KMS-11 (cell line): ENCODE measurements around the gene RAPGEF6.

ENCODE experiments used
- H2AFZ ChIP-seq: fragments of 200-600 bp; sonication (generic); 2 replicates; pipeline ENCODE4 v1.6.1; 2016; ENCODE audit warnings: antibody characterized with exemption, mixed run types, low read depth
- H3K27ac ChIP-seq: fragments of 200-600 bp; sonication (generic); 2 replicates; pipeline ENCODE4 v1.6.1; 2016; ENCODE audit warnings: mild to moderate bottlenecking, mixed run types
- H3K27me3 ChIP-seq: fragments of 200-600 bp; sonication (generic); 2 replicates; pipeline ENCODE4 v1.6.1; 2017; ENCODE audit warnings: mild to moderate bottlenecking, low read depth, mixed run types, moderate library complexity; ENCODE audit not compliant: insufficient read depth
- H3K36me3 ChIP-seq: fragments of 200-600 bp; sonication (generic); 2 replicates; pipeline ENCODE4 v1.6.1; 2017; ENCODE audit warnings: mild to moderate bottlenecking, mixed run types; ENCODE audit not compliant: insufficient read depth
- H3K4me1 ChIP-seq: fragments of 200-600 bp; sonication (generic); 2 replicates; pipeline ENCODE4 v1.6.1; 2016; ENCODE audit warnings: mild to moderate bottlenecking, low read depth, mixed run types; ENCODE audit not compliant: poor library complexity, severe bottlenecking
- H3K4me2 ChIP-seq: fragments of 200-600 bp; sonication (generic); 2 replicates; pipeline ENCODE4 v1.7.0; 2016; ENCODE audit warnings: mild to moderate bottlenecking, mixed run types
- H3K4me3 ChIP-seq: fragments of 200-600 bp; sonication (generic); IDR thresholded peaks from 2 replicates; pipeline ENCODE4 v1.6.1; 2017; ENCODE audit warnings: low read depth, low read length, mixed read lengths; ENCODE audit not compliant: insufficient read depth
- H3K79me2 ChIP-seq: fragments of 200-600 bp; sonication (generic); 2 replicates; pipeline ENCODE4 v1.6.1; 2016; ENCODE audit warnings: low read depth, mixed run types; ENCODE audit not compliant: insufficient read depth
- H3K9ac ChIP-seq: fragments of 200-600 bp; sonication (generic); 2 replicates; pipeline ENCODE4 v1.6.1; 2016; ENCODE audit warnings: mild to moderate bottlenecking, mixed run types
- H4K20me1 ChIP-seq: fragments of 200-600 bp; sonication (generic); 2 replicates; pipeline ENCODE4 v1.6.1; 2016; ENCODE audit warnings: mild to moderate bottlenecking, mixed run types; ENCODE audit not compliant: insufficient read depth
- TF ChIP-seq, protein P1 (sequence below): fragments of 200-600 bp; sonication (generic); conservative IDR thresholded peaks from 2 replicates; pipeline ENCODE4 v1.6.1; 2017; ENCODE audit warnings: low read depth, mild to moderate bottlenecking, antibody characterized with exemption, low read length, moderate library complexity, mixed read lengths

The RAPGEF6 gene

GRCh38 chr5:131671994-131672655 is 37.1 kb upstream of the RAPGEF6 start:
- Histone ChIP-seq H3K4me2 (no peak overlapping the region), H3K27me3 (no peaks in the 10 kb centered on the region), H3K27ac (no peak overlapping the region), H3K4me3 (no peak overlapping the region), H3K79me2 (no peaks in the 10 kb centered on the region), H3K9ac (no peak overlapping the region), H4K20me1 (no peaks in the 10 kb centered on the region), H2AFZ (no peak overlapping the region), H3K4me1 (peaks cover 6% of the 10 kb centered on the region), H3K36me3 (no peaks in the 10 kb centered on the region)
- TF ChIP-seq, protein P1, sequence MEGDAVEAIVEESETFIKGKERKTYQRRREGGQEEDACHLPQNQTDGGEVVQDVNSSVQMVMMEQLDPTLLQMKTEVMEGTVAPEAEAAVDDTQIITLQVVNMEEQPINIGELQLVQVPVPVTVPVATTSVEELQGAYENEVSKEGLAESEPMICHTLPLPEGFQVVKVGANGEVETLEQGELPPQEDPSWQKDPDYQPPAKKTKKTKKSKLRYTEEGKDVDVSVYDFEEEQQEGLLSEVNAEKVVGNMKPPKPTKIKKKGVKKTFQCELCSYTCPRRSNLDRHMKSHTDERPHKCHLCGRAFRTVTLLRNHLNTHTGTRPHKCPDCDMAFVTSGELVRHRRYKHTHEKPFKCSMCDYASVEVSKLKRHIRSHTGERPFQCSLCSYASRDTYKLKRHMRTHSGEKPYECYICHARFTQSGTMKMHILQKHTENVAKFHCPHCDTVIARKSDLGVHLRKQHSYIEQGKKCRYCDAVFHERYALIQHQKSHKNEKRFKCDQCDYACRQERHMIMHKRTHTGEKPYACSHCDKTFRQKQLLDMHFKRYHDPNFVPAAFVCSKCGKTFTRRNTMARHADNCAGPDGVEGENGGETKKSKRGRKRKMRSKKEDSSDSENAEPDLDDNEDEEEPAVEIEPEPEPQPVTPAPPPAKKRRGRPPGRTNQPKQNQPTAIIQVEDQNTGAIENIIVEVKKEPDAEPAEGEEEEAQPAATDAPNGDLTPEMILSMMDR, result no peak

DNA sequence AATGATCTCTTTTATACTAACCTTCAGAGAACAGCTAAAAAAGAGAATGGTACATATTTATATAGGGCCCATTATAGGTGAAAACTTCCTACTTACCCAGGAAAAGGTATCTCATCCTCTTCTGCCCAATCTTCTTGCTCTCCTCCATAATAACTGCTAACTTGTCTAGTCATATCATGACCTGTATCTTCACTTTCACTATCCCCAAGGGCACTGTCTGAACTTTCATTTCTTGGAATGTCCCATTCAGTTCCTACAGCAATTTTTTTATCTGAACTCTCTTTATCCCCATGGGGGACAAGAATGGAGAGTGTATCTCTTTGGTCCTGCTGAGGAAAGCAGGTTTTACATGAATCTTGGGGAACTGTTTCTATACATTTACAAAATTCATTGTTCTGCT is 36.4 kb upstream of the RAPGEF6 start:
- Histone ChIP-seq H3K27me3 (no peaks in the 10 kb centered on the region), H3K4me1 (peaks cover 6% of the 10 kb centered on the region), H3K27ac (no peak overlapping the region), H3K36me3 (no peaks in the 10 kb centered on the region), H4K20me1 (no peaks in the 10 kb centered on the region), H2AFZ (no peak overlapping the region), H3K79me2 (no peaks in the 10 kb centered on the region), H3K4me3 (no peak overlapping the region), H3K9ac (no peak overlapping the region), H3K4me2 (no peak overlapping the region)
- TF ChIP-seq, protein P1, result no peak

GRCh38 chr5:131664929-131665328 is 29.9 kb upstream of the RAPGEF6 start:
- Histone ChIP-seq H2AFZ (no peak overlapping the region), H3K4me1 (no peaks in the 10 kb centered on the region), H4K20me1 (no peaks in the 10 kb centered on the region), H3K9ac (no peak overlapping the region), H3K4me3 (no peak overlapping the region), H3K79me2 (no peaks in the 10 kb centered on the region), H3K4me2 (no peak overlapping the region), H3K27ac (no peak overlapping the region), H3K36me3 (no peaks in the 10 kb centered on the region), H3K27me3 (no peaks in the 10 kb centered on the region)
- TF ChIP-seq, protein P1, result no peak

GRCh38 chr5:131661933-131662332 is 26.9 kb upstream of the RAPGEF6 start:
- Histone ChIP-seq H3K36me3 (no peaks in the 10 kb centered on the region), H3K4me2 (no peak overlapping the region), H3K79me2 (no peaks in the 10 kb centered on the region), H3K27me3 (no peaks in the 10 kb centered on the region), H3K9ac (no peak overlapping the region), H3K4me1 (no peaks in the 10 kb centered on the region), H3K4me3 (no peak overlapping the region), H2AFZ (no peak overlapping the region), H4K20me1 (no peaks in the 10 kb centered on the region), H3K27ac (no peak overlapping the region)
- TF ChIP-seq, protein P1, result no peak
